IMR-90 (cell line): ENCODE measurements around the gene SGMS1. TPM values are rescaled to one million over a fixed set of nuclear protein-coding genes. Genes with fewer than 3 reads are reported as not detected.

Experiments
- ATAC-seq: fragments of 200-7000 bp; cut with Tn5 transposase; 2 replicates; pipeline ENCODE4 v1.9.1; 2020; ENCODE audit warnings: low read depth, mild to moderate bottlenecking, moderate library complexity
- BruUV-seq: library from RNA; stranded (reverse); fragments of 400-500 nt; replicated peaks from 2 replicates; lab custom pipeline; 2021; lab: Mats Ljungman, UMichigan
- CTCF ChIA-PET: fragments of 300-600 bp; formaldehyde crosslinking; extraction: SDS; loops from one replicate; lab custom pipeline; 2021; ENCODE audit warnings: antibody characterized with exemption; lab: Yijun Ruan, JAX
- POLR2A ChIA-PET: fragments of 300-600 bp; sonication (Branson Sonifier 250); formaldehyde crosslinking; loops from one replicate; lab custom pipeline; 2022; ENCODE audit warnings: antibody characterized with exemption; ENCODE audit not compliant: unreplicated experiment; lab: Charles Lee
- DNase-seq: peaks from one replicate; pipeline ENCODE4 v3.0.0; 2013
- H2AFZ ChIP-seq: replicated peaks from 2 replicates; pipeline ENCODE3; 2013; ENCODE audit warnings: low read length, mild to moderate bottlenecking; ENCODE audit not compliant: poor library complexity
- H2AK5ac ChIP-seq: 2 replicates; pipeline ENCODE4 v1.6.1; 2013; ENCODE audit warnings: low read depth, low read length, inconsistent platforms
- H2AK9ac ChIP-seq: replicated peaks from 2 replicates; pipeline ENCODE3; 2013; ENCODE audit warnings: mild to moderate bottlenecking, low read depth, low read length, moderate library complexity; ENCODE audit not compliant: poor library complexity
- H2BK120ac ChIP-seq: 2 replicates; pipeline ENCODE4 v1.6.1; 2013; ENCODE audit warnings: low read depth, low read length, inconsistent platforms
- H2BK15ac ChIP-seq: 3 replicates; pipeline ENCODE4 v1.6.1; 2013; ENCODE audit warnings: low read depth, low read length, inconsistent platforms
- H2BK20ac ChIP-seq: 2 replicates; pipeline ENCODE4 v1.6.1; 2013; ENCODE audit warnings: low read depth, mild to moderate bottlenecking, inconsistent platforms, low read length, moderate library complexity
- H2BK5ac ChIP-seq: 2 replicates; pipeline ENCODE4 v1.6.1; 2013; ENCODE audit warnings: mild to moderate bottlenecking, low read depth, low read length, inconsistent platforms; ENCODE audit not compliant: poor library complexity, severe bottlenecking
- H3K14ac ChIP-seq: replicated peaks from 2 replicates; pipeline ENCODE4 v1.6.1; 2013; ENCODE audit warnings: low read depth, low read length, inconsistent platforms
- H3K18ac ChIP-seq: 2 replicates; pipeline ENCODE4 v1.6.1; 2013; ENCODE audit warnings: low read depth, low read length, control low read depth
- H3K23ac ChIP-seq: 2 replicates; pipeline ENCODE4 v1.6.1; 2013; ENCODE audit warnings: low read depth, low read length, inconsistent platforms
- H3K27ac ChIP-seq: 2 replicates; pipeline ENCODE4 v1.5.1; 2013; ENCODE audit warnings: mild to moderate bottlenecking, control low read depth, low read length; ENCODE audit not compliant: insufficient read depth
- H3K27me3 ChIP-seq: 2 replicates; pipeline ENCODE4 v1.6.1; 2013; ENCODE audit warnings: low read length; ENCODE audit not compliant: control insufficient read depth, insufficient read depth
- H3K36me3 ChIP-seq: 2 replicates; pipeline ENCODE4 v1.6.1; 2013; ENCODE audit warnings: low read length, mixed read lengths; ENCODE audit not compliant: control insufficient read depth, insufficient read depth
- H3K4ac ChIP-seq: 2 replicates; pipeline ENCODE4 v1.6.1; 2013; ENCODE audit warnings: low read depth, low read length, inconsistent platforms
- H3K4me1 ChIP-seq: 2 replicates; pipeline ENCODE4 v1.6.1; 2013; ENCODE audit warnings: low read length, mixed read lengths; ENCODE audit not compliant: control insufficient read depth, insufficient read depth
- H3K4me2 ChIP-seq: 2 replicates; pipeline ENCODE4 v1.6.1; 2013; ENCODE audit warnings: low read depth, mild to moderate bottlenecking, control low read depth, low read length, moderate library complexity
- H3K4me3 ChIP-seq: 2 replicates; pipeline ENCODE4 v1.5.1; 2013; ENCODE audit warnings: low read depth, mild to moderate bottlenecking, control low read depth, low read length, moderate library complexity; ENCODE audit not compliant: insufficient read depth
- H3K56ac ChIP-seq: 2 replicates; pipeline ENCODE4 v1.6.1; 2013; ENCODE audit warnings: low read length, inconsistent platforms; ENCODE audit not compliant: insufficient read depth; ENCODE audit errors: extremely low read depth
- H3K79me1 ChIP-seq, 2 experiments: 2 replicates each; pipeline ENCODE4 v1.6.1; 2013; ENCODE audit warnings: low read length in 2 of 2, inconsistent platforms in 1 of 2, low read depth in 1 of 2
- H3K9ac ChIP-seq: 2 replicates; pipeline ENCODE4 v1.6.1; 2013; ENCODE audit warnings: low read depth, low read length, control low read depth
- H3K9me1 ChIP-seq: 2 replicates; pipeline ENCODE4 v1.6.1; 2013; ENCODE audit warnings: low read length, inconsistent platforms; ENCODE audit not compliant: insufficient read depth
- H3K9me3 ChIP-seq: 2 replicates; pipeline ENCODE4 v1.6.1; 2013; ENCODE audit warnings: low read length; ENCODE audit not compliant: control insufficient read depth, insufficient read depth
- H4K20me1 ChIP-seq: 2 replicates; pipeline ENCODE4 v1.6.1; 2013; ENCODE audit warnings: low read length, inconsistent platforms; ENCODE audit not compliant: insufficient read depth
- H4K5ac ChIP-seq: 2 replicates; pipeline ENCODE4 v1.6.1; 2013; ENCODE audit warnings: mild to moderate bottlenecking, low read depth, low read length, control low read depth
- H4K8ac ChIP-seq, 2 experiments: 2 replicates each; pipeline ENCODE4 v1.6.1; 2013; ENCODE audit warnings: low read depth in 2 of 2, low read length in 2 of 2, control low read depth in 1 of 2, inconsistent platforms in 1 of 2
- H4K91ac ChIP-seq: 2 replicates; pipeline ENCODE4 v1.6.1; 2013; ENCODE audit warnings: low read depth, low read length, inconsistent platforms; ENCODE audit not compliant: insufficient read depth
- BHLHE40 ChIP-seq: fragments of 150-350 bp; IDR thresholded peaks from 2 replicates; pipeline ENCODE4 v1.6.1; 2016; ENCODE audit warnings: mild to moderate bottlenecking, low read depth, low read length
- CEBPB ChIP-seq: IDR thresholded peaks from 2 replicates; pipeline ENCODE4 v1.6.1; 2012; ENCODE audit warnings: low read depth, low read length, improper control_type of control experiment
- CHD1 ChIP-seq: IDR thresholded peaks from 2 replicates; pipeline ENCODE4 v1.6.1; 2012; ENCODE audit warnings: low read depth, low read length, improper control_type of control experiment
- ELK1 ChIP-seq: fragments of 150-350 bp; IDR thresholded peaks from 2 replicates; pipeline ENCODE4 v1.6.1; 2016; ENCODE audit warnings: low read depth, mild to moderate bottlenecking, low read length, moderate library complexity, borderline replicate concordance
- FOS ChIP-seq: fragments of 150-350 bp; IDR thresholded peaks from 2 replicates; pipeline ENCODE4 v1.6.1; 2016; ENCODE audit warnings: low read depth, low read length
- MAFK ChIP-seq: IDR thresholded peaks from 2 replicates; pipeline ENCODE4 v1.6.1; 2012; ENCODE audit warnings: low read depth, low read length, improper control_type of control experiment
- MAZ ChIP-seq: IDR thresholded peaks from 2 replicates; pipeline ENCODE4 v1.6.1; 2012; ENCODE audit warnings: low read depth, mild to moderate bottlenecking, low read length, improper control_type of control experiment, moderate library complexity, borderline replicate concordance
- MXI1 ChIP-seq: IDR thresholded peaks from 2 replicates; pipeline ENCODE4 v1.6.1; 2012; ENCODE audit warnings: low read depth, mild to moderate bottlenecking, low read length, moderate library complexity, borderline replicate concordance
- NFE2L2 ChIP-seq: fragments of 150-350 bp; IDR thresholded peaks from 2 replicates; pipeline ENCODE4 v1.6.1; 2016; ENCODE audit warnings: low read depth, mild to moderate bottlenecking, low read length
- POLR2A ChIP-seq: IDR thresholded peaks from 2 replicates; pipeline ENCODE4 v1.6.1; 2012; ENCODE audit warnings: mild to moderate bottlenecking, low read depth, low read length
- RAD21 ChIP-seq: IDR thresholded peaks from 2 replicates; pipeline ENCODE4 v1.6.1; 2012; ENCODE audit warnings: low read length, improper control_type of control experiment
- RCOR1 ChIP-seq: IDR thresholded peaks from 2 replicates; pipeline ENCODE4 v1.6.1; 2012; ENCODE audit warnings: mild to moderate bottlenecking, low read length, improper control_type of control experiment; ENCODE audit not compliant: insufficient replicate concordance
- RFX5 ChIP-seq: IDR thresholded peaks from 2 replicates; pipeline ENCODE4 v1.8.0; 2012; ENCODE audit warnings: low read depth, mild to moderate bottlenecking, low read length, moderate library complexity
- SMC3 ChIP-seq: fragments of 150-350 bp; IDR thresholded peaks from 2 replicates; pipeline ENCODE4 v1.6.1; 2016; ENCODE audit warnings: low read depth, mild to moderate bottlenecking, antibody characterized with exemption, low read length, moderate library complexity
- USF2 ChIP-seq: fragments of 150-350 bp; IDR thresholded peaks from 2 replicates; pipeline ENCODE4 v1.6.1; 2017; ENCODE audit warnings: mild to moderate bottlenecking, antibody characterized with exemption, low read length, low read depth
- WGBS, 2 experiments: methylation state at CpG; one replicate each; pipeline versions ENCODE4 v1.1.5 to v1.1.7; 2013; ENCODE audit warnings: missing lambda C conversion rate in 2 of 2; ENCODE audit not compliant: insufficient read length in 1 of 2; ENCODE audit errors: extremely low coverage in 2 of 2; 5-methylcytosine and 5-hydroxymethylcytosine counted together
- dilution Hi-C: fragments of 300-500 bp; cut with HindIII; formaldehyde crosslinking; loops from one replicate; pipeline ENCODE4 v1.14.3; 2018; ENCODE audit warnings: low sequenced_read_pairs; ENCODE audit not compliant: unreplicated experiment
- in situ Hi-C: fragments of 300-500 bp; cut with MboI; formaldehyde crosslinking; loops from 3 replicates; pipeline ENCODE4 v1.14.3; 2019; ENCODE audit warnings: low sequenced_read_pairs, inconsistent platforms, mixed read lengths
- intact Hi-C: fragments of 100-400 bp; cut with micrococcal nuclease; formaldehyde crosslinking; loops from 2 replicates; pipeline ENCODE4 v1.10.0; 2022
- polyA plus RNA-seq, 3 experiments: library from polyadenylated mRNA; depleted of rRNA; stranded (reverse); fragments of >200 nt; gene quantifications; 2 replicates each; pipeline ENCODE4 v1.2.3, GENCODE V29; 2012; ENCODE audit warnings: low replicate concordance in 1 of 3
- total RNA-seq: library from RNA; depleted of rRNA; stranded (reverse); fragments of >200 nt; gene quantifications from 2 replicates; pipeline ENCODE4 v1.2.3, GENCODE V29; 2012
- TF ChIP-seq, protein P1 (sequence below): conservative IDR thresholded peaks from 2 replicates; pipeline ENCODE4 v1.5.1; 2012; ENCODE audit warnings: mild to moderate bottlenecking, low read depth, low read length, improper control_type of control experiment

The SGMS1 gene
- total and polyA plus RNA-seq, 2 of the 4 experiments (the other 2 are of a cell fraction) = 9.8 to 30.8 TPM

GRCh38 chr10:50416881-50417280 lies 206.9 kb downstream of the SGMS1 start:
- in situ Hi-C loops = loop anchor here (5.0 kb wide), 1 partner anchor 205 kb away; the partner anchor contains the start of gene SGMS1
- H3K27me3 ChIP-seq = no peaks in the 10 kb centered on the region
- no peak overlapping the region for H3K14ac ChIP-seq
- no peaks in the 10 kb centered on the region for H3K9me3 ChIP-seq
- H3K4ac ChIP-seq = no peak overlapping the region
- no peak overlapping the region for H3K27ac ChIP-seq
- H3K56ac ChIP-seq = no peak overlapping the region
- DNase-seq (no peak), ATAC-seq (no peak)
- H2AK9ac ChIP-seq = no peak overlapping the region
- no peak overlapping the region for H3K18ac ChIP-seq
- H2AFZ ChIP-seq = no peak overlapping the region
- peaks cover 11% of the 10 kb centered on the region; the same call in 1 of the 2 replicates for H3K4me1 ChIP-seq
- dilution Hi-C loops = no loop called here
- H2BK20ac ChIP-seq = no peak overlapping the region
- no peak overlapping the region for H4K8ac ChIP-seq
- no peak overlapping the region for H3K23ac ChIP-seq
- no TSS peak for BruUV-seq
- intact Hi-C loops = loop anchor here (5.0 kb wide), 1 partner anchor 90 kb away; no protein-coding TSS in a partner anchor
- ChIA-PET CTCF (no interaction called here), POLR2A (interaction anchor here (0.6 kb wide), 1 partner anchor 92 kb away, joined by 6 read pairs; no protein-coding TSS in a partner anchor)
- H3K4me2 ChIP-seq = peak overlapping the region; percentile 65
- no peak overlapping the region for H3K4me3 ChIP-seq
- no peak overlapping the region for H4K5ac ChIP-seq
- no peak for TF ChIP-seq SMC3
- TF ChIP-seq MXI1 = no peak
- TF ChIP-seq BHLHE40 = no peak
- TF ChIP-seq FOS = no peak
- no peak for TF ChIP-seq CHD1
- TF ChIP-seq ELK1 = no peak
- TF ChIP-seq RAD21 = no peak
- no peak for TF ChIP-seq USF2
- TF ChIP-seq POLR2A = no peak
- TF ChIP-seq, protein P1, sequence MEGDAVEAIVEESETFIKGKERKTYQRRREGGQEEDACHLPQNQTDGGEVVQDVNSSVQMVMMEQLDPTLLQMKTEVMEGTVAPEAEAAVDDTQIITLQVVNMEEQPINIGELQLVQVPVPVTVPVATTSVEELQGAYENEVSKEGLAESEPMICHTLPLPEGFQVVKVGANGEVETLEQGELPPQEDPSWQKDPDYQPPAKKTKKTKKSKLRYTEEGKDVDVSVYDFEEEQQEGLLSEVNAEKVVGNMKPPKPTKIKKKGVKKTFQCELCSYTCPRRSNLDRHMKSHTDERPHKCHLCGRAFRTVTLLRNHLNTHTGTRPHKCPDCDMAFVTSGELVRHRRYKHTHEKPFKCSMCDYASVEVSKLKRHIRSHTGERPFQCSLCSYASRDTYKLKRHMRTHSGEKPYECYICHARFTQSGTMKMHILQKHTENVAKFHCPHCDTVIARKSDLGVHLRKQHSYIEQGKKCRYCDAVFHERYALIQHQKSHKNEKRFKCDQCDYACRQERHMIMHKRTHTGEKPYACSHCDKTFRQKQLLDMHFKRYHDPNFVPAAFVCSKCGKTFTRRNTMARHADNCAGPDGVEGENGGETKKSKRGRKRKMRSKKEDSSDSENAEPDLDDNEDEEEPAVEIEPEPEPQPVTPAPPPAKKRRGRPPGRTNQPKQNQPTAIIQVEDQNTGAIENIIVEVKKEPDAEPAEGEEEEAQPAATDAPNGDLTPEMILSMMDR = no peak
- TF ChIP-seq RCOR1 = no peak
- no peak for TF ChIP-seq MAFK
- TF ChIP-seq NFE2L2 = no peak
- TF ChIP-seq MAZ = no peak
- no peak for TF ChIP-seq CEBPB
- no peak for TF ChIP-seq RFX5
- H2BK5ac ChIP-seq = no peak overlapping the region
- no peaks in the 10 kb centered on the region for H3K36me3 ChIP-seq
- peaks cover 5% of the 10 kb centered on the region; the same call in 1 of the 2 replicates for H4K20me1 ChIP-seq
- H3K9me1 ChIP-seq = peaks cover 14% of the 10 kb centered on the region
- no peak overlapping the region for H2AK5ac ChIP-seq
- H3K79me1 ChIP-seq = peaks cover 19 to 50% of the 10 kb centered on the region in 2 experiments
- no peak overlapping the region for H3K9ac ChIP-seq
- WGBS, 2 experiments = no CpG with 5 or more reads among the region's 6 CpGs
- H4K91ac ChIP-seq = no peak overlapping the region
- no peak overlapping the region for H2BK120ac ChIP-seq
- H2BK15ac ChIP-seq = no peak overlapping the region
